OCI-LY3 (cell line): ENCODE measurements around the gene CD33.

ENCODE experiments used
- CTCF ChIP-seq: fragments of 200-600, 300-600 bp; sonication (generic); IDR thresholded peaks from 2 replicates; pipeline ENCODE4 v1.5.1; 2014; ENCODE audit warnings: antibody characterized with exemption, low read length, low read depth
- EZH2phosphoT487 ChIP-seq: fragments of 200-600 bp; shearing (Covaris generic); IDR thresholded peaks from 2 replicates; pipeline ENCODE4 v1.6.1; 2018; ENCODE audit warnings: antibody characterized with exemption, mixed run types, low read depth

- no peak for TF ChIP-seq CTCF
- no peak for TF ChIP-seq EZH2phosphoT487
These were observed 16.0 kb downstream of the CD33 start for GRCh38 chr19:51240866-51241265.
